ENCODE results near the gene HNMT.

GRCh38 chr2:137940154-137940553, 24.1 kb upstream of the HNMT start:
- TF ChIP-seq POLR2A (IDR thresholded peaks at IDR 0.05) (no peak), CTCF (IDR thresholded peaks at IDR 0.05) (no peak)
